Trophoblast cell (in vitro differentiated cells and primary cell): ENCODE data around the gene RAP2A.

Source experiments
- DNase-seq, 2 donors: peaks; one replicate each; pipeline ENCODE4 v3.0.0-alpha.2; 2016
- H2AFZ ChIP-seq: 2 replicates; pipeline ENCODE4 v1.6.1; 2013; ENCODE audit warnings: low read length, moderate library complexity, mild to moderate bottlenecking; ENCODE audit not compliant: insufficient read depth, poor library complexity
- H2AK5ac ChIP-seq: 2 replicates; pipeline ENCODE4 v1.6.1; 2013; ENCODE audit warnings: mild to moderate bottlenecking, low read length
- H2BK120ac ChIP-seq: 2 replicates; pipeline ENCODE4 v1.6.1; 2013; ENCODE audit warnings: low read length, mild to moderate bottlenecking, moderate library complexity; ENCODE audit not compliant: insufficient read depth, poor library complexity
- H2BK12ac ChIP-seq: 2 replicates; pipeline ENCODE4 v1.6.1; 2013; ENCODE audit warnings: mild to moderate bottlenecking, low read length, moderate library complexity
- H2BK5ac ChIP-seq: 2 replicates; pipeline ENCODE4 v1.6.1; 2013; ENCODE audit warnings: low read length, low read depth, moderate library complexity, mild to moderate bottlenecking; ENCODE audit not compliant: poor library complexity
- H3K14ac ChIP-seq: 2 replicates; pipeline ENCODE4 v1.6.1; 2013; ENCODE audit warnings: mild to moderate bottlenecking, low read length
- H3K18ac ChIP-seq: 2 replicates; pipeline ENCODE4 v1.6.1; 2013; ENCODE audit warnings: mild to moderate bottlenecking, low read length
- H3K23ac ChIP-seq: 2 replicates; pipeline ENCODE4 v1.6.1; 2013; ENCODE audit warnings: low read length
- H3K27ac ChIP-seq: 2 replicates; pipeline ENCODE4 v1.5.1; 2013; ENCODE audit warnings: low read depth, mild to moderate bottlenecking, inconsistent platforms, low read length, moderate library complexity
- H3K27me3 ChIP-seq: 2 replicates; pipeline ENCODE4 v1.6.1; 2013; ENCODE audit warnings: inconsistent platforms, mild to moderate bottlenecking, low read length, moderate library complexity; ENCODE audit not compliant: insufficient read depth
- H3K36me3 ChIP-seq, 2 experiments: 1 replicate in 1 of 2; 2 replicates in 1 of 2; pipeline ENCODE4 v1.6.1; 2013; ENCODE audit warnings: low read length in 2 of 2, mild to moderate bottlenecking in 2 of 2, moderate library complexity in 1 of 2; ENCODE audit not compliant: insufficient read depth in 2 of 2, control insufficient read depth in 1 of 2
- H3K4ac ChIP-seq: 2 replicates; pipeline ENCODE4 v1.6.1; 2013; ENCODE audit warnings: low read depth, mild to moderate bottlenecking, low read length, moderate library complexity
- H3K4me1 ChIP-seq, 2 experiments: 1 replicate in 1 of 2; 2 replicates in 1 of 2; pipeline ENCODE4 v1.6.1; 2013; ENCODE audit warnings: low read length in 2 of 2, mild to moderate bottlenecking in 2 of 2, moderate library complexity in 1 of 2; ENCODE audit not compliant: insufficient read depth in 2 of 2, control insufficient read depth in 1 of 2
- H3K4me2 ChIP-seq: 2 replicates; pipeline ENCODE4 v1.6.1; 2013; ENCODE audit warnings: inconsistent platforms, mild to moderate bottlenecking, low read length, moderate library complexity
- H3K4me3 ChIP-seq: 2 replicates; pipeline ENCODE4 v1.5.1; 2013; ENCODE audit warnings: mild to moderate bottlenecking, low read depth, low read length, inconsistent platforms
- H3K79me1 ChIP-seq: one replicate; pipeline ENCODE4 v1.6.1; 2013; ENCODE audit warnings: low read length
- H3K79me2 ChIP-seq: 2 replicates; pipeline ENCODE4 v1.6.1; 2013; ENCODE audit warnings: low read length, mild to moderate bottlenecking; ENCODE audit not compliant: control insufficient read depth, insufficient read depth, poor library complexity
- H3K9ac ChIP-seq: 2 replicates; pipeline ENCODE4 v1.6.1; 2013; ENCODE audit warnings: mild to moderate bottlenecking, low read length
- H3K9me3 ChIP-seq: 2 replicates; pipeline ENCODE4 v1.6.1; 2013; ENCODE audit warnings: low read depth, mild to moderate bottlenecking, control low read depth, inconsistent platforms, low read length; ENCODE audit not compliant: insufficient read depth
- H4K12ac ChIP-seq: 2 replicates; pipeline ENCODE4 v1.6.1; 2013; ENCODE audit warnings: low read depth, mild to moderate bottlenecking, low read length, moderate library complexity
- H4K8ac ChIP-seq: 2 replicates; pipeline ENCODE4 v1.6.1; 2013; ENCODE audit warnings: low read depth, mild to moderate bottlenecking, low read length, moderate library complexity
- H4K91ac ChIP-seq: one replicate; pipeline ENCODE4 v1.6.1; 2013; ENCODE audit warnings: low read depth, mild to moderate bottlenecking, low read length, moderate library complexity
- WGBS: extraction: QIAGEN DNeasy Blood & Tissue Kit; methylation state at CpG from one replicate; pipeline ENCODE4 v1.1.7; 2013; ENCODE audit warnings: missing lambda C conversion rate; ENCODE audit not compliant: insufficient read length, insufficient coverage; ENCODE audit errors: extremely low coverage; 5-methylcytosine and 5-hydroxymethylcytosine counted together

RAP2A gene

GRCh38 chr13:97477844-97478243 is 43.9 kb downstream of the RAP2A start:
- Histone ChIP-seq H2BK120ac (no peak overlapping the region), H4K12ac (no peak overlapping the region), H4K8ac (no peak overlapping the region), H3K4me1 (peaks cover 2% of the 10 kb centered on the region in 2 experiments), H3K4me3 (no peak overlapping the region), H4K91ac (no peak overlapping the region), H3K18ac (no peak overlapping the region), H3K36me3 (no peaks in the 10 kb centered on the region), H2BK5ac (no peak overlapping the region), H3K9ac (no peak overlapping the region), H2AK5ac (no peak overlapping the region), H3K23ac (no peak overlapping the region), H3K79me1 (no peaks in the 10 kb centered on the region), H2BK12ac (no peak overlapping the region), H3K9me3 (no peaks in the 10 kb centered on the region), H3K27me3 (no peaks in the 10 kb centered on the region), H2AFZ (no peak overlapping the region), H3K14ac (no peak overlapping the region), H3K4ac (no peak overlapping the region), H3K27ac (no peak overlapping the region), H3K79me2 (no peaks in the 10 kb centered on the region), H3K4me2 (no peak overlapping the region)
- no peak for DNase-seq

GRCh38 chr13:97478247-97478646 is 44.3 kb downstream of the RAP2A start:
- H3K4me2 ChIP-seq, result no peak overlapping the region
- H3K4me3 ChIP-seq, result no peak overlapping the region
- no peak overlapping the region for H3K18ac ChIP-seq
- H4K91ac ChIP-seq, result no peak overlapping the region
- peaks cover 2% of the 10 kb centered on the region in 2 experiments for H3K4me1 ChIP-seq
- no peak overlapping the region for H2BK12ac ChIP-seq
- H3K27ac ChIP-seq, result no peak overlapping the region
- no peaks in the 10 kb centered on the region for H3K79me2 ChIP-seq
- H3K36me3 ChIP-seq, result no peaks in the 10 kb centered on the region
- no peak overlapping the region for H2AK5ac ChIP-seq
- H3K14ac ChIP-seq, result no peak overlapping the region
- no peak overlapping the region for H3K4ac ChIP-seq
- H3K9me3 ChIP-seq, result no peaks in the 10 kb centered on the region
- no peaks in the 10 kb centered on the region for H3K79me1 ChIP-seq
- no peak overlapping the region for H2BK5ac ChIP-seq
- no CpG with 5 or more reads among the region's 2 CpGs for WGBS
- no peak overlapping the region for H2BK120ac ChIP-seq
- no peak overlapping the region for H3K9ac ChIP-seq
- H3K27me3 ChIP-seq, result no peaks in the 10 kb centered on the region
- no peak overlapping the region for H4K12ac ChIP-seq
- no peak for DNase-seq
- no peak overlapping the region for H2AFZ ChIP-seq
- no peak overlapping the region for H4K8ac ChIP-seq
- H3K23ac ChIP-seq, result no peak overlapping the region

- Histone ChIP-seq H3K4me2 (no peak overlapping the region), H3K79me1 (no peaks in the 10 kb centered on the region), H4K12ac (no peak overlapping the region), H3K14ac (no peak overlapping the region), H3K4me3 (no peak overlapping the region), H3K4me1 (peaks cover 0 to 2% of the 10 kb centered on the region in 2 experiments), H3K23ac (no peak overlapping the region), H2BK5ac (no peak overlapping the region), H3K79me2 (no peaks in the 10 kb centered on the region), H3K27ac (no peak overlapping the region), H4K8ac (no peak overlapping the region), H2AFZ (no peak overlapping the region), H2BK12ac (no peak overlapping the region), H3K36me3 (no peaks in the 10 kb centered on the region), H3K18ac (no peak overlapping the region), H3K9ac (no peak overlapping the region), H2AK5ac (no peak overlapping the region), H3K4ac (no peak overlapping the region), H2BK120ac (no peak overlapping the region), H4K91ac (no peak overlapping the region), H3K9me3 (no peaks in the 10 kb centered on the region), H3K27me3 (no peaks in the 10 kb centered on the region)
- DNase-seq, result no peak
- no CpG with 5 or more reads among the region's 1 CpG for WGBS
Measured at GRCh38 chr13:97483465-97483864, 49.5 kb downstream of the RAP2A start.

- no peak overlapping the region for H2AFZ ChIP-seq
- H4K91ac ChIP-seq, result no peak overlapping the region
- no peak overlapping the region for H3K23ac ChIP-seq
- no peak for DNase-seq
- no peak overlapping the region for H4K12ac ChIP-seq
- H3K18ac ChIP-seq, result no peak overlapping the region
- H3K4me1 ChIP-seq, result peaks cover 0 to 2% of the 10 kb centered on the region in 2 experiments
- H2BK5ac ChIP-seq, result no peak overlapping the region
- no peak overlapping the region for H2BK12ac ChIP-seq
- no peak overlapping the region for H3K9ac ChIP-seq
- no CpG with 5 or more reads among the region's 2 CpGs for WGBS
- no peaks in the 10 kb centered on the region for H3K9me3 ChIP-seq
- no peaks in the 10 kb centered on the region for H3K36me3 ChIP-seq
- H2BK120ac ChIP-seq, result no peak overlapping the region
- no peaks in the 10 kb centered on the region for H3K27me3 ChIP-seq
- H3K4ac ChIP-seq, result no peak overlapping the region
- no peak overlapping the region for H4K8ac ChIP-seq
- no peak overlapping the region for H3K4me2 ChIP-seq
- no peak overlapping the region for H3K14ac ChIP-seq
- no peaks in the 10 kb centered on the region for H3K79me1 ChIP-seq
- H3K27ac ChIP-seq, result no peak overlapping the region
- no peak overlapping the region for H3K4me3 ChIP-seq
- no peak overlapping the region for H2AK5ac ChIP-seq
- H3K79me2 ChIP-seq, result no peaks in the 10 kb centered on the region
Measured at GRCh38 chr13:97484301-97484700, 50.3 kb downstream of the RAP2A start.
